H9 (cell line): ENCODE measurements around the gene ATP8B4. TPM values are rescaled to one million over a fixed set of nuclear protein-coding genes. Genes with fewer than 3 reads are reported as not detected.

ENCODE experiments used
- DNase-seq: peaks from one replicate; pipeline ENCODE4 v3.0.0-alpha.2; 2017
- H2AFZ ChIP-seq: one replicate; pipeline ENCODE4 v1.6.1; 2013; ENCODE audit warnings: mild to moderate bottlenecking, low read length, control low read depth, moderate library complexity
- H2AK5ac ChIP-seq: 2 replicates; pipeline ENCODE4 v1.6.1; 2013; ENCODE audit warnings: low read length, control low read depth, mixed read lengths; ENCODE audit not compliant: insufficient read length
- H2BK120ac ChIP-seq: one replicate; pipeline ENCODE4 v1.6.1; 2013; ENCODE audit warnings: low read depth, mild to moderate bottlenecking, low read length, control low read depth, inconsistent platforms; ENCODE audit not compliant: poor library complexity, severe bottlenecking
- H2BK12ac ChIP-seq: 2 replicates; pipeline ENCODE4 v1.6.1; 2013; ENCODE audit warnings: low read length, control low read depth, mixed read lengths, low read depth; ENCODE audit not compliant: insufficient read length
- H2BK15ac ChIP-seq: 2 replicates; pipeline ENCODE4 v1.6.1; 2013; ENCODE audit warnings: low read depth, low read length, control low read depth
- H2BK20ac ChIP-seq: one replicate; pipeline ENCODE4 v1.6.1; 2013; ENCODE audit warnings: low read depth, mild to moderate bottlenecking, low read length, control low read depth, inconsistent platforms; ENCODE audit not compliant: poor library complexity, severe bottlenecking
- H2BK5ac ChIP-seq: 2 replicates; pipeline ENCODE4 v1.6.1; 2013; ENCODE audit warnings: low read length, control low read depth, mixed read lengths; ENCODE audit not compliant: insufficient read length
- H3K14ac ChIP-seq: 2 replicates; pipeline ENCODE4 v1.6.1; 2013; ENCODE audit warnings: low read length, control low read depth; ENCODE audit not compliant: insufficient read depth
- H3K18ac ChIP-seq: 2 replicates; pipeline ENCODE4 v1.6.1; 2013; ENCODE audit warnings: low read depth, mild to moderate bottlenecking, mixed read lengths, low read length, control low read depth; ENCODE audit not compliant: insufficient read length
- H3K23ac ChIP-seq: 2 replicates; pipeline ENCODE4 v1.6.1; 2013; ENCODE audit warnings: low read length, control low read depth, mixed read lengths, low read depth; ENCODE audit not compliant: insufficient read length
- H3K23me2 ChIP-seq: 2 replicates; pipeline ENCODE4 v1.6.1; 2013; ENCODE audit warnings: low read depth, mild to moderate bottlenecking, mixed read lengths, low read length, control low read depth; ENCODE audit not compliant: insufficient read length, poor library complexity, severe bottlenecking
- H3K27ac ChIP-seq: 2 replicates; pipeline ENCODE4 v1.5.1; 2013; ENCODE audit warnings: low read length, control low read depth, mixed read lengths, low read depth; ENCODE audit not compliant: insufficient read length
- H3K27me3 ChIP-seq: 2 replicates; pipeline ENCODE4 v1.6.1; 2013; ENCODE audit warnings: low read length, control low read depth, inconsistent platforms; ENCODE audit not compliant: insufficient read depth
- H3K4ac ChIP-seq: 2 replicates; pipeline ENCODE4 v1.6.1; 2013; ENCODE audit warnings: low read depth, mild to moderate bottlenecking, control low read depth, inconsistent platforms, low read length, moderate library complexity
- H3K4me1 ChIP-seq: 2 replicates; pipeline ENCODE4 v1.6.1; 2013; ENCODE audit warnings: low read length, control low read depth, inconsistent platforms; ENCODE audit not compliant: insufficient read depth
- H3K4me2 ChIP-seq: 2 replicates; pipeline ENCODE4 v1.6.1; 2013; ENCODE audit warnings: low read length, control low read depth, mixed read lengths; ENCODE audit not compliant: insufficient read length, insufficient read depth
- H3K56ac ChIP-seq: 2 replicates; pipeline ENCODE4 v1.6.1; 2013; ENCODE audit warnings: low read depth, mild to moderate bottlenecking, mixed read lengths, low read length, control low read depth; ENCODE audit not compliant: insufficient read length
- H3K79me1 ChIP-seq: 2 replicates; pipeline ENCODE4 v1.6.1; 2013; ENCODE audit warnings: low read depth, mild to moderate bottlenecking, moderate library complexity, low read length, control low read depth, inconsistent platforms; ENCODE audit not compliant: insufficient read depth, poor library complexity, severe bottlenecking
- H3K79me2 ChIP-seq: 2 replicates; pipeline ENCODE4 v1.6.1; 2013; ENCODE audit warnings: low read length, control low read depth, inconsistent platforms; ENCODE audit not compliant: insufficient read depth
- H3K9ac ChIP-seq: 2 replicates; pipeline ENCODE4 v1.6.1; 2013; ENCODE audit warnings: low read length, control low read depth, mixed read lengths; ENCODE audit not compliant: insufficient read length; ENCODE audit errors: extremely low read depth
- H3K9me3 ChIP-seq: one replicate; pipeline ENCODE4 v1.6.1; 2013; ENCODE audit warnings: low read depth, low read length, inconsistent platforms; ENCODE audit not compliant: control insufficient read depth
- H3T11ph ChIP-seq: one replicate; pipeline ENCODE4 v1.6.1; 2013; ENCODE audit warnings: mild to moderate bottlenecking, low read length, control low read depth, inconsistent platforms
- H4K20me1 ChIP-seq: one replicate; pipeline ENCODE4 v1.6.1; 2013; ENCODE audit not compliant: control insufficient read depth, insufficient read length, insufficient read depth
- H4K5ac ChIP-seq: 2 replicates; pipeline ENCODE4 v1.6.1; 2013; ENCODE audit warnings: low read depth, mild to moderate bottlenecking, mixed read lengths, low read length, control low read depth; ENCODE audit not compliant: insufficient read length
- H4K8ac ChIP-seq: replicated peaks from 2 replicates; pipeline ENCODE4 v1.6.1; 2013; ENCODE audit warnings: low read length, control low read depth, mixed read lengths, low read depth; ENCODE audit not compliant: insufficient read length
- H4K91ac ChIP-seq: 2 replicates; pipeline ENCODE4 v1.6.1; 2013; ENCODE audit warnings: low read depth, mild to moderate bottlenecking, moderate library complexity, mixed read lengths, low read length, control low read depth; ENCODE audit not compliant: insufficient read length
- H3K27ac Mint-ChIP-seq, 3 experiments: 2 replicates in 2 of 3; 3 replicates in 1 of 3; pipeline ENCODE4 v1.8.0; 2020 to 2021; ENCODE audit warnings: mixed read lengths in 3 of 3, mild to moderate bottlenecking in 1 of 3, moderate library complexity in 1 of 3
- H3K27me3 Mint-ChIP-seq: 2 replicates; pipeline ENCODE4 v1.8.0; 2021; ENCODE audit warnings: low read depth, mild to moderate bottlenecking, moderate library complexity, mixed read lengths
- H3K36me3 Mint-ChIP-seq, 3 experiments: 2 replicates in 2 of 3; 3 replicates in 1 of 3; pipeline ENCODE4 v1.8.0; 2020 to 2021; ENCODE audit warnings: low read depth in 3 of 3, mixed read lengths in 3 of 3; ENCODE audit not compliant: insufficient read depth in 1 of 3
- H3K4me1 Mint-ChIP-seq, 2 experiments: 2 replicates each; pipeline ENCODE4 v1.8.0; 2020; ENCODE audit warnings: mixed read lengths in 2 of 2
- H3K4me3 Mint-ChIP-seq, 2 experiments: 2 replicates in 1 of 2; 3 replicates in 1 of 2; pipeline ENCODE4 v1.8.0; 2020 to 2021; ENCODE audit warnings: mild to moderate bottlenecking in 2 of 2, mixed read lengths in 2 of 2, moderate library complexity in 1 of 2
- H3K9me3 Mint-ChIP-seq, 2 experiments: 2 replicates in 1 of 2; 3 replicates in 1 of 2; pipeline ENCODE4 v1.8.0; 2020; ENCODE audit warnings: mild to moderate bottlenecking in 2 of 2, mixed read lengths in 2 of 2, moderate library complexity in 1 of 2
- CTCF ChIP-seq: fragments of 200-600 bp; sonication (generic); conservative IDR thresholded peaks from 3 replicates; pipeline ENCODE4 v1.8.0; 2021; ENCODE audit warnings: antibody characterized with exemption, mild to moderate bottlenecking
- total RNA-seq: library from RNA; stranded (reverse); gene quantifications from 2 replicates; pipeline ENCODE4 v1.2.1, GENCODE V29; 2021

Gene ATP8B4
- total RNA-seq, 1 experiment from 2014 or later, result 0.52 TPM

- Histone ChIP-seq H2BK20ac (no peak overlapping the region), H3K4ac (no peak overlapping the region), H4K20me1 (no peaks in the 10 kb centered on the region), H2BK120ac (no peak overlapping the region), H3K14ac (no peak overlapping the region), H3K27ac (no peak overlapping the region), H3K18ac (no peak overlapping the region), H2AFZ (no peak overlapping the region), H4K5ac (no peak overlapping the region), H2AK5ac (no peak overlapping the region), H3T11ph (no peak overlapping the region), H3K4me2 (no peak overlapping the region), H4K8ac (no peak overlapping the region), H3K23me2 (no peaks in the 10 kb centered on the region), H2BK12ac (no peak overlapping the region), H3K27me3 (no peaks in the 10 kb centered on the region), H4K91ac (no peak overlapping the region), H3K56ac (no peak overlapping the region), H2BK5ac (no peak overlapping the region), H2BK15ac (no peak overlapping the region), H3K4me1 (no peaks in the 10 kb centered on the region), H3K79me2 (no peaks in the 10 kb centered on the region), H3K9me3 (no peaks in the 10 kb centered on the region), H3K23ac (no peak overlapping the region), H3K79me1 (no peaks in the 10 kb centered on the region), H3K9ac (no peak overlapping the region)
- Mint-ChIP-seq H3K27me3 (no peaks in the 10 kb centered on the region), H3K36me3 (no peaks in the 10 kb centered on the region), H3K4me1 (peaks cover 0 to under 1% of the 10 kb centered on the region in 2 experiments; a peak in 1 of 4 replicates), H3K27ac (no peak overlapping the region), H3K9me3 (no peaks in the 10 kb centered on the region), H3K4me3 (no peak overlapping the region)
- DNase-seq, result no peak
- TF ChIP-seq CTCF, result no peak
These were observed 248.6 kb downstream of the ATP8B4 start for GRCh38 chr15:49870472-49870871.
